Endothelial cell of umbilical vein (primary cell): ENCODE data around the gene PRUNE2. TPM values are rescaled to one million over a fixed set of nuclear protein-coding genes. Genes with fewer than 3 reads are reported as not detected.

Source experiments
- BruUV-seq: library from RNA; stranded (reverse); fragments of 400-500 nt; replicated peaks from 2 replicates; lab custom pipeline; 2021; lab: Mats Ljungman, UMichigan
- CTCF ChIA-PET: fragments of 300-600, 350-600 bp; sonication (Branson Sonifier 250); formaldehyde crosslinking; loops from one replicate; lab custom pipeline; 2021; ENCODE audit warnings: antibody characterized with exemption, inconsistent platforms; lab: Charles Lee
- POLR2A ChIA-PET: fragments of 300-600, 350-600 bp; sonication (Branson Sonifier 250); formaldehyde crosslinking; loops from one replicate; lab custom pipeline; 2021; ENCODE audit warnings: antibody characterized with exemption, inconsistent platforms; lab: Charles Lee
- DNase-seq: peaks from one replicate; pipeline ENCODE4 v3.0.0-alpha.2; 2011; ENCODE audit warnings: low read depth, low spot score
- FAIRE-seq: peaks from 2 replicates; lab custom pipeline; 2011; peaks lifted over from hg19 to GRCh38; lab: Jason Lieb, UNC
- H2AFZ ChIP-seq: 2 replicates; pipeline ENCODE4 v1.6.0; 2012; ENCODE audit warnings: low read depth, low read length, control low read depth, inconsistent platforms
- H3K27ac ChIP-seq: 2 replicates; pipeline ENCODE4 v1.5.1; 2011; ENCODE audit warnings: low read depth, mild to moderate bottlenecking, control low read depth, low read length, moderate library complexity; ENCODE audit not compliant: insufficient read depth
- H3K27me3 ChIP-seq, 2 experiments: 2 replicates each; pipeline versions ENCODE4 v1.6.0 to v1.6.1; 2011; ENCODE audit warnings: low read length in 2 of 2, mixed read lengths in 1 of 2; ENCODE audit not compliant: control insufficient read depth in 2 of 2, insufficient read depth in 2 of 2
- H3K36me3 ChIP-seq, 2 experiments: 2 replicates in 1 of 2; 3 replicates in 1 of 2; pipeline ENCODE4 v1.5.1; 2011; ENCODE audit warnings: low read length in 2 of 2, mild to moderate bottlenecking in 1 of 2, moderate library complexity in 1 of 2; ENCODE audit not compliant: control insufficient read depth in 2 of 2, insufficient read depth in 2 of 2; ENCODE audit errors: extremely low read depth in 1 of 2
- H3K4me1 ChIP-seq: 3 replicates; pipeline ENCODE4 v1.5.1; 2011; ENCODE audit warnings: mild to moderate bottlenecking, low read length; ENCODE audit not compliant: control insufficient read depth, insufficient read depth; ENCODE audit errors: extremely low read depth
- H3K4me2 ChIP-seq: 2 replicates; pipeline ENCODE4 v1.6.1; 2011; ENCODE audit warnings: low read length, control low read depth, mixed read lengths; ENCODE audit not compliant: insufficient read depth
- H3K4me3 ChIP-seq, 3 experiments: fragments of 200-600 bp in 1 of 3; sonication (generic), shearing (Covaris generic) in 1 of 3; replicated peaks in 1 of 3; 2 replicates each; pipeline ENCODE4 v1.5.1; 2011 to 2016; ENCODE audit warnings: control low read depth in 3 of 3, low read length in 3 of 3, mild to moderate bottlenecking in 2 of 3, inconsistent platforms in 1 of 3, low read depth in 1 of 3, moderate library complexity in 1 of 3; ENCODE audit not compliant: insufficient read depth in 1 of 3
- H3K79me2 ChIP-seq: 2 replicates; pipeline ENCODE4 v1.6.0; 2012; ENCODE audit warnings: low read length, inconsistent platforms; ENCODE audit not compliant: control insufficient read depth, insufficient read depth
- H3K9ac ChIP-seq: replicated peaks from 2 replicates; pipeline ENCODE3; 2011; ENCODE audit warnings: low read length, control low read depth; ENCODE audit not compliant: insufficient read depth; ENCODE audit errors: extremely low read depth
- H3K9me1 ChIP-seq: replicated peaks from 3 replicates; pipeline ENCODE4 v1.6.0; 2011; ENCODE audit warnings: mild to moderate bottlenecking, low read length; ENCODE audit not compliant: control insufficient read depth, insufficient read depth; ENCODE audit errors: extremely low read depth
- H3K9me3 ChIP-seq: replicated peaks from 2 replicates; pipeline ENCODE4 v1.5.1; 2012; ENCODE audit warnings: low read length, inconsistent platforms; ENCODE audit not compliant: control insufficient read depth, insufficient read depth
- H4K20me1 ChIP-seq: replicated peaks from 2 replicates; pipeline ENCODE3; 2011; ENCODE audit warnings: mild to moderate bottlenecking, low read length; ENCODE audit not compliant: control insufficient read depth, insufficient read depth; ENCODE audit errors: extremely low read depth
- EZH2 ChIP-seq: IDR thresholded peaks from 2 replicates; pipeline ENCODE4 v1.6.1; 2012; ENCODE audit warnings: borderline replicate concordance, low read depth, mild to moderate bottlenecking, moderate library complexity, low read length, inconsistent platforms; ENCODE audit not compliant: severe bottlenecking
- FOS ChIP-seq: IDR thresholded peaks from 2 replicates; pipeline ENCODE4 v1.6.1; 2011; ENCODE audit warnings: mild to moderate bottlenecking, low read length, moderate library complexity, borderline replicate concordance; ENCODE audit not compliant: insufficient read depth
- GATA2 ChIP-seq: IDR thresholded peaks from 2 replicates; pipeline ENCODE4 v1.7.0; 2011; ENCODE audit warnings: low read depth, mild to moderate bottlenecking, moderate library complexity, mixed read lengths, low read length; ENCODE audit not compliant: insufficient read length, insufficient read depth
- JUN ChIP-seq: IDR thresholded peaks from 2 replicates; pipeline ENCODE4 v1.6.1; 2011; ENCODE audit warnings: borderline replicate concordance, low read depth; ENCODE audit not compliant: insufficient read length, insufficient read depth
- MAX ChIP-seq: IDR thresholded peaks from 2 replicates; pipeline ENCODE4 v1.6.1; 2011; ENCODE audit not compliant: insufficient read depth, insufficient read length
- MYC ChIP-seq: IDR thresholded peaks from one replicate; pipeline ENCODE4 v1.6.1; 2011; ENCODE audit warnings: mild to moderate bottlenecking, low read depth, low read length
- POLR2A ChIP-seq: IDR thresholded peaks from 2 replicates; pipeline ENCODE4 v1.6.1; 2012; ENCODE audit warnings: low read depth, mild to moderate bottlenecking, control low read depth, low read length
- POLR2AphosphoS5 ChIP-seq: IDR thresholded peaks from 2 replicates; pipeline ENCODE4 v1.6.1; 2012; ENCODE audit warnings: low read depth, mild to moderate bottlenecking, control low read depth, low read length, moderate library complexity; ENCODE audit not compliant: insufficient read depth
- dilution Hi-C: fragments of 300-500 bp; cut with MboI; formaldehyde crosslinking; loops from one replicate; pipeline ENCODE4 v1.15.0; 2019; ENCODE audit warnings: low sequenced_read_pairs; ENCODE audit not compliant: extremely low pct_ligation_motif_present
- intact Hi-C: fragments of 100-400 bp; cut with micrococcal nuclease; formaldehyde crosslinking; loops from one replicate; pipeline ENCODE4 v1.10.0; 2022
- polyA plus RNA-seq, 4 experiments: library from polyadenylated mRNA; depleted of rRNA in 3 of 4; stranded (reverse) in 3 of 4; unstranded in 1 of 4; fragments of >200 nt; gene quantifications; 2 replicates each; pipeline versions ENCODE4 v1.2.1 to v1.2.3, GENCODE V29; 2011 to 2012; ENCODE audit warnings: missing spikeins in 1 of 4
- total RNA-seq: library from RNA; stranded (reverse); gene quantifications from 2 replicates; pipeline ENCODE4 v1.2.3, GENCODE V29; 2021

The PRUNE2 gene
- total and polyA plus RNA-seq, 2 donors (not counting 3 experiments of a cell fraction or from before 2014, with no cell fraction given), result 15.8 to 21.7 TPM

GRCh38 chr9:76882686-76883085 is 23.2 kb downstream of the PRUNE2 start:
- Histone ChIP-seq H3K27me3 (no peaks in the 10 kb centered on the region), H3K9me1 (no peaks in the 10 kb centered on the region), H3K36me3 (no peaks in the 10 kb centered on the region), H3K79me2 (no peaks in the 10 kb centered on the region), H3K4me1 (no peaks in the 10 kb centered on the region), H2AFZ (no peak overlapping the region), H4K20me1 (no peaks in the 10 kb centered on the region), H3K4me3 (no peak overlapping the region), H3K9ac (no peak overlapping the region), H3K27ac (no peak overlapping the region), H3K9me3 (no peaks in the 10 kb centered on the region), H3K4me2 (no peak overlapping the region)
- ChIA-PET CTCF (no interaction called here), POLR2A (no interaction called here)
- BruUV-seq, result no TSS peak
- no peak for DNase-seq
- TF ChIP-seq EZH2 (no peak), FOS (no peak), POLR2AphosphoS5 (no peak), JUN (no peak), MYC (no peak)
- intact Hi-C loops (no loop called here), dilution Hi-C loops (no loop called here)
- no peak for FAIRE-seq

GRCh38 chr9:76880210-76880609 is 25.7 kb downstream of the PRUNE2 start:
- Histone ChIP-seq H3K79me2 (no peaks in the 10 kb centered on the region), H3K27me3 (no peaks in the 10 kb centered on the region), H4K20me1 (no peaks in the 10 kb centered on the region), H3K4me3 (no peak overlapping the region), H3K36me3 (no peaks in the 10 kb centered on the region), H3K9me1 (no peaks in the 10 kb centered on the region), H2AFZ (no peak overlapping the region), H3K4me2 (no peak overlapping the region), H3K4me1 (no peaks in the 10 kb centered on the region), H3K9me3 (no peaks in the 10 kb centered on the region), H3K9ac (no peak overlapping the region), H3K27ac (no peak overlapping the region)
- FAIRE-seq (no peak), DNase-seq (no peak)
- CTCF ChIA-PET, result interaction anchor here (1.1 kb wide), 1 partner anchor 12 kb away, joined by 3 read pairs; no protein-coding TSS in a partner anchor
- POLR2A ChIA-PET, result no interaction called here
- intact Hi-C loops (no loop called here), dilution Hi-C loops (no loop called here)
- BruUV-seq, result no TSS peak
- no peak for TF ChIP-seq EZH2
- TF ChIP-seq MAX, result no peak
- no peak for TF ChIP-seq MYC
- TF ChIP-seq GATA2, result no peak
- TF ChIP-seq POLR2A, result no peak
- no peak for TF ChIP-seq FOS
- TF ChIP-seq JUN, result no peak
